GM23248 (cell line): ENCODE results near the gene ALPK3. TPM values are rescaled to one million over a fixed set of nuclear protein-coding genes. Genes with fewer than 3 reads are reported as not detected.

Source experiments
- DNase-seq: peaks from one replicate; pipeline ENCODE4 v3.0.0-alpha.2; 2015
- H2AFZ ChIP-seq: fragments of 200-600 bp; sonication (generic); 2 replicates; pipeline ENCODE4 v1.6.1; 2016; ENCODE audit warnings: antibody characterized with exemption
- H3F3A ChIP-seq: fragments of 200-600 bp; sonication (generic); 2 replicates; pipeline ENCODE4 v1.6.1; 2016; ENCODE audit warnings: mild to moderate bottlenecking, antibody characterized with exemption, mixed run types; ENCODE audit not compliant: insufficient read depth
- H3K27ac ChIP-seq: fragments of 200-600 bp; sonication (generic); 2 replicates; pipeline ENCODE4 v1.5.1; 2016; ENCODE audit warnings: mild to moderate bottlenecking
- H3K27me3 ChIP-seq: fragments of 200-600 bp; sonication (generic); replicated peaks from 2 replicates; pipeline ENCODE4 v1.6.1; 2016; ENCODE audit warnings: mild to moderate bottlenecking; ENCODE audit not compliant: insufficient read depth
- H3K36me3 ChIP-seq: fragments of 200-600 bp; sonication (generic); 2 replicates; pipeline ENCODE4 v1.6.1; 2016; ENCODE audit warnings: low read depth, mild to moderate bottlenecking
- H3K4me1 ChIP-seq: fragments of 200-600 bp; sonication (generic); 2 replicates; pipeline ENCODE4 v1.6.1; 2016; ENCODE audit warnings: mild to moderate bottlenecking; ENCODE audit not compliant: insufficient read depth
- H3K4me2 ChIP-seq: fragments of 200-600 bp; sonication (generic); one replicate; pipeline ENCODE4 v1.6.1; 2016; ENCODE audit warnings: mild to moderate bottlenecking; ENCODE audit not compliant: unreplicated experiment
- H3K4me3 ChIP-seq: fragments of 200-600 bp; sonication (generic); 2 replicates; pipeline ENCODE4 v1.5.1; 2016; ENCODE audit warnings: mild to moderate bottlenecking
- H3K79me2 ChIP-seq: fragments of 200-600 bp; sonication (generic); 2 replicates; pipeline ENCODE4 v1.6.1; 2016; ENCODE audit warnings: mild to moderate bottlenecking; ENCODE audit not compliant: insufficient read depth
- H3K9ac ChIP-seq: fragments of 200-600 bp; sonication (generic); 2 replicates; pipeline ENCODE4 v1.6.1; 2016; ENCODE audit warnings: mild to moderate bottlenecking
- H3K9me2 ChIP-seq: fragments of 200-600 bp; sonication (generic); 2 replicates; pipeline ENCODE4 v1.6.1; 2016; ENCODE audit warnings: mixed run types, mild to moderate bottlenecking, moderate library complexity; ENCODE audit not compliant: insufficient read depth
- H3K9me3 ChIP-seq: fragments of 200-600 bp; sonication (generic); one replicate; pipeline ENCODE4 v1.6.1; 2017; ENCODE audit warnings: low read depth
- H4K20me1 ChIP-seq: fragments of 200-600 bp; sonication (generic); 2 replicates; pipeline ENCODE4 v1.6.0; 2016; ENCODE audit not compliant: insufficient read depth
- EZH2 ChIP-seq: fragments of 200-600 bp; sonication (generic); IDR thresholded peaks from 2 replicates; pipeline ENCODE4 v1.6.1; 2018; ENCODE audit warnings: antibody characterized with exemption, mild to moderate bottlenecking; ENCODE audit not compliant: insufficient read depth, poor library complexity, severe bottlenecking
- EZH2phosphoT487 ChIP-seq: fragments of 200-600 bp; sonication (generic); IDR thresholded peaks from 2 replicates; pipeline ENCODE4 v1.6.1; 2018; ENCODE audit warnings: antibody characterized with exemption, moderate library complexity, mild to moderate bottlenecking, low read depth; ENCODE audit not compliant: insufficient read depth
- WGBS, 2 experiments: methylation state at CpG; one replicate each; pipeline ENCODE4 v1.1.6; 2015 to 2017; ENCODE audit warnings: low lambda C conversion rate in 2 of 2, low coverage in 1 of 2; ENCODE audit errors: missing lambda C conversion rate in 2 of 2; 5-methylcytosine and 5-hydroxymethylcytosine counted together
- in situ Hi-C: fragments of 300-500 bp; cut with MboI; formaldehyde crosslinking; loops from 2 replicates; pipeline ENCODE4 v1.15.0; 2020
- polyA plus RNA-seq: library from polyadenylated mRNA; unstranded; fragments of >200 nt; fragmentation: Nextera tagmentation; extraction: Ambion mirVana; gene quantifications from 2 replicates; pipeline ENCODE4 v1.2.1, GENCODE V29; 2016
- total RNA-seq: library from RNA; depleted of rRNA; stranded (reverse); fragments of >200 nt; shearing (Covaris generic); gene quantifications from 2 replicates; pipeline ENCODE4 v1.2.3, GENCODE V29; 2014

The ALPK3 gene
- total and polyA plus RNA-seq, 2 experiments from 2014 or later: 5.0 TPM; not detected in 1

- H3K4me1 ChIP-seq: no peaks in the 10 kb centered on the region
- in situ Hi-C loops: no loop called here
- H2AFZ ChIP-seq: no peak overlapping the region
- 74 to 76% methylated on average over 12 of the region's 12 CpGs for WGBS, 2 experiments
- H3K27ac ChIP-seq: no peak overlapping the region
- no peak overlapping the region for H3K4me2 ChIP-seq
- H3K36me3 ChIP-seq: 0 out of 2 replicates have a peak, but pooled peaks cover 4% of the 10 kb centered on the region
- H3K9me3 ChIP-seq: no peaks in the 10 kb centered on the region
- no peak for TF ChIP-seq EZH2
- TF ChIP-seq EZH2phosphoT487: no peak
- no peaks in the 10 kb centered on the region for H3K9me2 ChIP-seq
- H3F3A ChIP-seq: no peaks in the 10 kb centered on the region
- H3K9ac ChIP-seq: no peak overlapping the region
- H3K27me3 ChIP-seq: no peaks in the 10 kb centered on the region
- H4K20me1 ChIP-seq: no peaks in the 10 kb centered on the region
- no peak overlapping the region for H3K4me3 ChIP-seq
- DNase-seq: no peak
- H3K79me2 ChIP-seq: peaks cover 100% of the 10 kb centered on the region
These were observed 33.5 kb upstream of the ALPK3 start for GRCh38 chr15:84783493-84784251.

GRCh38 chr15:84784262-84784661, 32.9 kb upstream of the ALPK3 start:
- Histone ChIP-seq H3K4me1 (no peaks in the 10 kb centered on the region), H4K20me1 (no peaks in the 10 kb centered on the region), H3K27me3 (no peaks in the 10 kb centered on the region), H3F3A (no peaks in the 10 kb centered on the region), H2AFZ (no peak overlapping the region), H3K36me3 (0 out of 2 replicates have a peak, but pooled peaks cover 4% of the 10 kb centered on the region), H3K4me3 (no peak overlapping the region), H3K9me2 (no peaks in the 10 kb centered on the region), H3K79me2 (peaks cover 100% of the 10 kb centered on the region), H3K4me2 (no peak overlapping the region), H3K9me3 (no peaks in the 10 kb centered on the region), H3K27ac (no peak overlapping the region), H3K9ac (no peak overlapping the region)
- no peak for TF ChIP-seq EZH2
- no peak for DNase-seq
- in situ Hi-C loops: no loop called here
- 93 to 99% methylated on average over 17 of the region's 17 CpGs for WGBS, 2 experiments

GRCh38 chr15:84785053-84785452, 32.1 kb upstream of the ALPK3 start:
- in situ Hi-C loops: no loop called here
- Histone ChIP-seq H3K9me2 (no peaks in the 10 kb centered on the region), H3K27ac (no peak overlapping the region), H3K4me3 (no peak overlapping the region), H3K9ac (no peak overlapping the region), H3F3A (no peaks in the 10 kb centered on the region), H3K79me2 (peaks cover 99% of the 10 kb centered on the region), H3K4me1 (no peaks in the 10 kb centered on the region), H2AFZ (no peak overlapping the region), H3K4me2 (no peak overlapping the region), H3K36me3 (0 out of 2 replicates have a peak, but pooled peaks cover 4% of the 10 kb centered on the region), H3K27me3 (no peaks in the 10 kb centered on the region), H4K20me1 (no peaks in the 10 kb centered on the region), H3K9me3 (no peaks in the 10 kb centered on the region)
- no peak for DNase-seq
- no peak for TF ChIP-seq EZH2phosphoT487
- no peak for TF ChIP-seq EZH2
- WGBS, 2 experiments: 73 to 83% methylated on average over 5 of the region's 5 CpGs

GRCh38 chr15:84788500-84788899, 28.7 kb upstream of the ALPK3 start:
- TF ChIP-seq EZH2phosphoT487 (no peak), EZH2 (no peak)
- in situ Hi-C loops: no loop called here
- Histone ChIP-seq H3K27ac (no peak overlapping the region), H3K9me2 (no peaks in the 10 kb centered on the region), H3K79me2 (peaks cover 99% of the 10 kb centered on the region), H2AFZ (no peak overlapping the region), H3K4me2 (no peak overlapping the region), H4K20me1 (no peaks in the 10 kb centered on the region), H3K9me3 (no peaks in the 10 kb centered on the region), H3K9ac (no peak overlapping the region), H3K36me3 (0 out of 2 replicates have a peak, but pooled peaks cover 9% of the 10 kb centered on the region), H3F3A (0 out of 2 replicates have a peak, but pooled peaks cover 11% of the 10 kb centered on the region), H3K4me1 (no peaks in the 10 kb centered on the region), H3K27me3 (no peaks in the 10 kb centered on the region), H3K4me3 (no peak overlapping the region)
- 60 to 61% methylated on average over 2 of the region's 2 CpGs for WGBS, 2 experiments
- DNase-seq: no peak
